IPS-18c (cell line): ENCODE measurements around the gene CTDSP1.

Experiments used
- H3K4me3 ChIP-seq: 2 replicates; pipeline ENCODE4 v1.7.0; 2013; ENCODE audit warnings: low read depth, mild to moderate bottlenecking, low read length, moderate library complexity; ENCODE audit not compliant: insufficient read depth
- H3K9me3 ChIP-seq: one replicate; pipeline ENCODE4 v1.6.1; 2013; ENCODE audit warnings: mild to moderate bottlenecking, low read length, moderate library complexity; ENCODE audit not compliant: control insufficient read depth, insufficient read depth

The CTDSP1 gene

GRCh38 chr2:218432676-218433365 is 33.2 kb downstream of the CTDSP1 start:
- Histone ChIP-seq H3K4me3 (no peak overlapping the region), H3K9me3 (peaks cover 3% of the 10 kb centered on the region)

- H3K4me3 ChIP-seq = no peak overlapping the region
- peaks cover 3% of the 10 kb centered on the region for H3K9me3 ChIP-seq
Measured at GRCh38 chr2:218434456-218434855, 34.8 kb downstream of the CTDSP1 start.

GRCh38 chr2:218435003-218435982 is 35.6 kb downstream of the CTDSP1 start:
- Histone ChIP-seq H3K9me3 (peaks cover 3% of the 10 kb centered on the region), H3K4me3 (no peak overlapping the region)

GRCh38 chr2:218436992-218437391 is 37.3 kb downstream of the CTDSP1 start:
- no peak overlapping the region for H3K4me3 ChIP-seq
- H3K9me3 ChIP-seq = peaks cover 3% of the 10 kb centered on the region

GRCh38 chr2:218437969-218438368 is 38.3 kb downstream of the CTDSP1 start:
- H3K9me3 ChIP-seq = peaks cover 3% of the 10 kb centered on the region

GRCh38 chr2:218438596-218438995 is 38.9 kb downstream of the CTDSP1 start:
- peaks cover 3% of the 10 kb centered on the region for H3K9me3 ChIP-seq
- no peak overlapping the region for H3K4me3 ChIP-seq

More at GRCh38 chr2:218437969-218438368, 38.3 kb downstream of the CTDSP1 start:
- H3K4me3 ChIP-seq = no peak overlapping the region

GRCh38 chr2:218444692-218445357 is 45.2 kb downstream of the CTDSP1 start:
- Histone ChIP-seq H3K9me3 (no peaks in the 10 kb centered on the region), H3K4me3 (no peak overlapping the region)

GRCh38 chr2:218445602-218446001 is 45.9 kb downstream of the CTDSP1 start:
- H3K9me3 ChIP-seq = no peaks in the 10 kb centered on the region
- H3K4me3 ChIP-seq = no peak overlapping the region

- Histone ChIP-seq H3K9me3 (no peaks in the 10 kb centered on the region), H3K4me3 (no peak overlapping the region)
Measured at GRCh38 chr2:218446547-218446946, 46.9 kb downstream of the CTDSP1 start.

- Histone ChIP-seq H3K4me3 (no peak overlapping the region), H3K9me3 (no peaks in the 10 kb centered on the region)
Measured at GRCh38 chr2:218447072-218447471, 47.4 kb downstream of the CTDSP1 start.

- no peak overlapping the region for H3K4me3 ChIP-seq
Measured at GRCh38 chr2:218448934-218449333, 49.3 kb downstream of the CTDSP1 start.

GRCh38 chr2:218452079-218452478 is 52.4 kb downstream of the CTDSP1 start:
- H3K4me3 ChIP-seq = no peak overlapping the region
- H3K9me3 ChIP-seq = no peaks in the 10 kb centered on the region

More at GRCh38 chr2:218448934-218449333, 49.3 kb downstream of the CTDSP1 start:
- H3K9me3 ChIP-seq = no peaks in the 10 kb centered on the region
